NCI-H2107 treated with DMSO at 0.1 percent for 48 hours (cell line): Measurements from ENCODE around the gene KSR2.

Experiments
- DNase-seq: peaks from one replicate; lab custom pipeline; 2025; ENCODE audit not compliant: unreplicated experiment; lab: John Stamatoyannopoulos, UW

The KSR2 gene

DNA sequence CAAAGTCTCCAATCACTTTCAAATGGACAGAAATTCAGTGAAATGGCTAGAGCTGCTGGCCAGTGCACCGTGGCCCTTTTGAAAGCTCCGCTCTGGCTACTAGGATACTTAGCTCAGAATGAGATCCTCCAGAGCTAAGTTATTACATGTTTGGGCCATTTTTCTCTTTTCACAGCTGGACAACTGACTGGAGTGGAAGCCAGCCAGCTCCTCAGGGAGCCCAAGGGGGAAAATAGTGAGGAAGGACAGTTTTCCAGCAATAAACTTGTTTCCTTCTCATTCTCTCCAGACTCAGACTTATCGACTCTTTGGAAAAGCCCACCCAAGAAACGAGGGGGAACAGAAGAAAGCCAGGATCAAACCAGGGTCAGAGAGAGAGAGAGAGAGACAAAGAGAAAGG, 266.0 kb downstream of the KSR2 start:
- no peak for DNase-seq

DNA sequence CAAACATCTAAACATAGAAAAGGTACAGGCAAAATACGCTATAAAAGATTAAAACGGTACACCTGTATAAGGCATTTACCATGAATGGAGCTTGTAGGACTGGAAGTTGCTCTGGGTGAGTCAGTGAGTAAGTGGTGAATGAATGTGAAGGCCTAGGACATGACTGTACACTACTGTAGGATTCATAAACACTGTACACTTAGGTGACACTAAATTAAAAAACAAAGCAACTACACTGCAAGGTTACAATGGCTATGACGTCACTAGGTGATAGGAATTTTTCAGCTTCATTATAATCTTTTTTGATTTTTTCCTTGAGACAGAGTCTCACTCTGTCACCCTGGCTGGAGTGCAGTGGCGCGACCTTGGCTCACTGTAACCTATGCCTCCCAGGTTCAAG, 269.2 kb downstream of the KSR2 start:
- no peak for DNase-seq

DNA sequence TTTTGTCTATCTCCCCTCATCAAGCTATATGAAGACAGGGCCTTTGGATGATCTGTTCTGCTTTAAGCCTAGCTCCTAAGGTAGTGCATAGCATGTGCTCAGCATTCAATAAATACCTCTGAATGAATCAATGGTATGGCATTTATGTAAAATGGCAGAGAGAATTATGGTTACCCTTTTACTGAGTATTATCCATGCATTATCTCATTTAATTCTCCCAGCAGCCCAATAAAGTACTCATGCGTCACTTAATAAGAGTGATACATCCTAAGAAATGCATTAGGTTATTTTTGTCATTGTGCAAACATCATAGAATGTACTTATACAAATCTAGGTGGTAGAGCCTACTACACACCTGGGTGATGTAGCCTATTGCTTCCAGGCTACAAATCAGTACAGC, 269.7 kb downstream of the KSR2 start:
- DNase-seq: no peak

DNA sequence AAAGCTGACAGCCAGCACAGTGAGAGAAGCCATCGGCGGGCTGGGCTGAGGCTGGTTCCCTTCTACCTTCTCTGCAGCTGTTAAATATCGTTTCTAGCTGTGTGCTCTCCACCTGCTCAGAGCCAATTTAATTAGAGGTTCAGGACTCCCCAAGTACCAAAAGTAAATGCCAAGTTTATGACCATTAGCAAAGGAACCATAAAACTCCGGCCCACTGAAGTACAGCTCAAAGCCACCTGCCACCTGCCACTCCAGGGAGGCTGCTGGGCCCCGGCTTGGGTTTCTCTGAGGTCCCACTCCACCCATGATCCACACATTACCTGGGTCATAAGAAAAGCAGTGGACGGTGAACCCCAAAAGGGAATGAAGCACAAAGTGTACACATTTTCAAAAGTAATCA, 272.8 kb downstream of the KSR2 start:
- peak; percentile 74 for DNase-seq

DNA sequence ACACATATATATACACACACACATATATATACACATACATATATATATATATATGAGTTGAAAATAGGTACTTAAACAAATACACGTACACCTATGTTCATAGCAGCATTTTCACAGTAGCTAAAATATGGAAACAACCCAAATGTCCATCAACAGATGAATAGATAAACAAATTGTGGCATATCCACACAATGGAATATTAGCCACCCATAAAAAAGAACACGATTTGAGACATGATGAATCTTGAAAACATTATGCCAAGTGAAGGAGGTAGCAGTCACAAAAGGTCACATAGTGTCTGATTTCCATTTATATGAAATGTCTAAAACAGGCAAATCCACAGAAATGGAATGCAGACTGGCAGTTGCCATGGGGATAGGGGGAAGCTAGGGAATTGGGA, 276.3 kb downstream of the KSR2 start:
- DNase-seq: no peak

DNA sequence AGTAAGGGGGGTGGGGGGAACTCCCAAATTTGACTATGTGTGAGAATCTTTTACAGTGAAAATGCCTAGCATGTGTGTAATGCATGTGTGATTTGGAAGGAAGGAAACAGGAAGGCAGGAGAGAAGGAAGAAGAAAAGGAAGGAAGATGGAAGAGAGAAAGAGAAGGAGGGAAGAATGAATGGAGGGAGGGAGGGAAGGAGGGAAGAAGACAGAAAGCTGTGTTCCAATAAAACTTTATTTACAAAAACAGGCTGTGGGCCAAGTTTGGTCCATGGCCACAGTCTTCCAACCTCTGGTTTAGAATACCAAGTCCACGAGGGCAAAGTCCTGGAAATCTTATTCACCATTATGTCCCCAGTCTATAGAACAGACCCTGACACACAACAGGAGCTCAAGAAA, 278.9 kb downstream of the KSR2 start:
- DNase-seq: no peak

DNA sequence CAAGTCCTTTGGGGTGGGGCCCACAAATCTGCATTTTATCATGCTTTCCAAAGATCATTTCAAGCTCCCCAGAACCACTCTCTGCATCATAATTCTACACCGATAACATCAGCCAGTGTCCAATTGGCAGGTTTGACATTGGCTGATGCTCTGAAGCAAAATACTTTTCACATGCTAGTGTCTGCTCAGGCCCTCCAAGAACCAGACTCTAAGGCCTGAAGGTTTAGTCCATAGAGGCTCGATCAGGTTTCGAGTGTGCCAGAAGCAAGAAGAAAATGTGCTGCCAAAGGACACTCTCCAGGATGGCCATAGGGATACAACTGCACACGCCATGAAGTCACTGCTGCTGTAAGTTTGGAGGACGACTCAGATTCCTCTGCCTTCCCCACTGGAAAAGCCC, 280.3 kb downstream of the KSR2 start:
- no peak for DNase-seq

DNA sequence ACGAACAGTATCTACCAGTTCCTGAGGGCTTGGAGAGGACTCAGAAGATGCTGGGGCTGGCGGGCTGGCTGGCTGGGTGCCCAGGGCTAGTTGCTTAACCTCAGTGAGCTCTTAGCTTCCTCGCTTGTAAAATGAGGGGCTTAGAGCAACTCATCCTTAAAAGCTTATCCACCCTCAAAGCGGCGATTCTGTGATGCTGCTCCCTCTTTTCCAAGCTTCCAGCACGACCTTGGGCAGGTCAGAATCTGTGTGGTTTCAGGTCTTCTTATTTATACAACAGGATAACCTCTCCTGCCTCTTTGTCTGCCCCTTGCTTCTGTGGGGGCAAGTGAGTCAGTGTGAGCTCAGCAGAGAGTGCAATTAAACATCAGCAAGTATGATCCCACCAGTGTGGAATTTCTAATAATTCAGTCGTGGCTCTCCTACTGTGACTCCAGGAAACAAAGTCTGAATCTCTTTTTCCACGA, 281.8 kb downstream of the KSR2 start:
- DNase-seq: no peak

DNA sequence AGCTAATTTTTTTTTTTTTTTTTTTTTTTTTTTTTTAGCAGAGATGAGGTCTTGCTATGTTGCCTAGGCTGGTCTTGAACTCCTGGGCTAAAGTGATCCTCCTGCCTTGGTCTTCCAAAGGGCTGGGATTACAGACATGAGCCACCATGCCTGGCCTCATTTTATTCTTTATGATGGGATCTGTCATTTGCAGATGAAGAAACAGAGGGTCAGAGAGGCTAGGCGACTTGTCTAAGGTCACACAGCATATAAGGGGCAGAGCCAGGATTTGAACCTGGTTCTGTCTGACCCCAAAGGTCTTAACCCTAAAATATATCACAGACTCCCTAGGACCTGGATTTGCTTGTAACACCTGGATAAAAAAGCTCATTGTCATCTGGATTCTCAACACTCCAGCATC, 282.6 kb downstream of the KSR2 start:
- DNase-seq: no peak

DNA sequence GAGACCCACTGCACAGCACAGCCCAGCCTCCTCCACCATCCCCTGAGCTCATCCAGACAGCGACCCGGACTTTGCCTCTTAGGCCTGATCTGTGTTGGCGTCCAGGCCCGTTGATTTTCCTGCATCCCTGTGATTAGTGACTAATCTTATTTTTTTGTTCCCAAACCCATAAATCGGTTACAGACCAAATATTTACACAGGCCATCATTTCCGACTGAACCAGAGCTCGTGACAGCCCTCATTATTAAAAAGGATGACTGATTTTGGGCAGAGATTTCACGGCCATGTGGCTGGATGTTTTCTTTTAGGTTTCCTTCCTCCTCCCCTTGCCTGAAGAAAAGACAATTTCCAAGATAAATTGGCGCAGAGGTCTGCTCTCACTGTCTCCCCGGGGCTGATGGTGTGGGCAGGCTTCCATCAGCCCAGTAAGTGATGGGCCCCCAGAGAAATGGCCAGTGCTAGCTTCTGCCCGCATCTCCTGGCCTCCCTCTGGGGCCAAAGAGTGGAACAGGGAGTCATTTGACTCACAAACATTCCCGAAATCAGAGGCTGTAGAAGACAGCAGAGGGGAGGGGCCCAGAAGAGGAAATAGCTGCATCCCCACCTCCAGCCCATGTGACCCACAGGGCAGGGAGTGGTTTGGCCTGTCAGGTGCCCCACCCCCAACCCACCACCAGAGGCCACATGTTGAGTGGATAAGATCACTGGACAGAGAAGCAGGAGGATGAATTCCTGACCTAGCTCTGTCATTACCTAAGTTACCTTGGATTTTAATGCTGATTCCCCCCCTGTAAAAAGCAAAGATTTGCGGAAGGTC, 283.5 kb downstream of the KSR2 start:
- no peak for DNase-seq

DNA sequence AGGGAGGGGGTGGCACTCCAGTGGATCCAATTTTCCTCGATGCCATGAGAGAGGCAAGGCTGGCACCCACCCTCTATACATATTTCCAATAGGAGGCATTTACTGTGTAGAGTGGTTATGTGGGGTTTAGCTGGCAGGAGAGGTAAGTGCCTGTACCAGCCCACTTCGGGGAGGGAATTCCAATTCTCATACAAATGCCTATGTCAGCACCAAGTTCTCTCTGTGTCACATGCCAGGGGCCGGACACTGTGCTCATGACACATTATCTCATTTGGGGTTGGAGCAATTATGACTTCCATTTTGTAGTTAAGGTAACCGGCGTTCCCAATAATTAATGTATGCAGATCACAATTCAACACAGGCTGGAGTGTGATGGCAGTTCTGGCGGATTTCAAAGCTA, 284.3 kb downstream of the KSR2 start:
- DNase-seq: no peak

DNA sequence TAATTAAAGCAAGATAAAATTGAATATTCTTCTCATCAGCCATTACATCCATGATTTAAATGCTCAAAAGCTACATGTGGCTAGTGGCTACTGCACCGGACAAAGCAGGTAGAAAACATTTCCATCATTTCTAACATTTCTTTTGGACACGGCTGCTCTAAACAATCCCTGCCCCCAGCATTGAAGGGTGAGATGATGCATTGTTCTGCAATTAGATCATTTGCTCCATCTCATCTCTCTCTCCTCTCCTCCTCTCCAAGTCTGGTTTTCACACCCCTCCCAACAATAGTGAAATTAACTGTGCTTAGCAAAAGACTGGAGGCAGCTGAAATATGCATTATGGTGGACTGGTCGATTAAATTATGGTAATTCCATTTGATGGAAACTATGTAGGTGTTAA, 288.5 kb downstream of the KSR2 start:
- no peak for DNase-seq

DNA sequence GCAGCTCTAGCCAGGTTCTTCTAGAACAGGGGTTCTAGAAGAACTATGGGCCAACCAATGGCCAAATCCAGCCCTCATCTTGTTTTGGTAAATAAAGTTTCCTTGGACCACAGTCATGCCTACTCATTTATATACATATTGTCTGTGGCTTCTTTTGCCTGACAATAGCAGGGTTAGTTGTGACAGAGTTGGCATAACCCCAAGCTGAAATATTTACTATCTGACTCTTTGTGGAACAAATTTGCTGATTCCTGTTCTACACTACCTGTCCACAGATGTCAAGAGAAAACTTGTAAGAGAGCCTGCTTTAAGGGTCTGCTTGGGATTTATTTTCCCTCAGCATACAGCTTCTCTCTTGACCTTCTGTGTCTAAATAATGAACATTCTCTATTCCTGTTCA, 289.0 kb downstream of the KSR2 start:
- no peak for DNase-seq

DNA sequence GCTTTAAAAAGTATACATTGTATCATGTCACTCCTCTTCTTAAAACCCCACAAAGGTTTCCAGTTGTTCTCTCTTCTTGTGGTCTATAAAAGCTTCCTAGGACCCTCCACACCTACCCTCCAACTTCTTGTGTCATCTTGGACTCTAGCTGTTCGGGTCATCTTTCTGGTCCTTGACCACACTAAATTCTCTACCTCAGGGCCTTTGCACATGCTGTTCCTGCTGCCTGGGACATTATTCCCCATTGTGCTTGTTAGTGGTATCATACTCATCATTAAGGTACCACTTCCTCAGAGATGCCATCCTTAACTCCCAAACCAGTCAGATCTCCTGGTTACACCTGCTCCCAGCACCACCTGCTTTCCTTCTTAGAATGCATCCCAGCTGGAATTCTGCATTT, 294.0 kb downstream of the KSR2 start:
- no peak for DNase-seq

DNA sequence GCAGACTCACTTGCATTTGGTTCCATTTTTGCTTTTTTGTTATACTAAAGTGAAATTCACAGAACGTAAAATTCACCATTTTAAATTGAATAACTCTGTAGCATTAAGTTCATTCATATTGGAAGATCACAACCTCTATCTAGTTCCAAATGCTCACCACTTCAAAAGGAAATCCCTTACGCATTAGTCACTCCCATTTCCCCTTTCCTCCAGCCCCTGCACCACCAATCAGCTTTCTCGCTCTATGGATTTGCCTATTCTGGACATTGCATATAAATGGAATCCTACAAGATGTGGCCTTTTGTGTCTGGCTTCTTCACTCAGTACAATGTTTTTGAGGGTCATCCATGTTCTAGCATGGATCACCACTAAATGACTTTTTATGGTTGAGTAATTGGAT, 294.5 kb downstream of the KSR2 start:
- no peak for DNase-seq

DNA sequence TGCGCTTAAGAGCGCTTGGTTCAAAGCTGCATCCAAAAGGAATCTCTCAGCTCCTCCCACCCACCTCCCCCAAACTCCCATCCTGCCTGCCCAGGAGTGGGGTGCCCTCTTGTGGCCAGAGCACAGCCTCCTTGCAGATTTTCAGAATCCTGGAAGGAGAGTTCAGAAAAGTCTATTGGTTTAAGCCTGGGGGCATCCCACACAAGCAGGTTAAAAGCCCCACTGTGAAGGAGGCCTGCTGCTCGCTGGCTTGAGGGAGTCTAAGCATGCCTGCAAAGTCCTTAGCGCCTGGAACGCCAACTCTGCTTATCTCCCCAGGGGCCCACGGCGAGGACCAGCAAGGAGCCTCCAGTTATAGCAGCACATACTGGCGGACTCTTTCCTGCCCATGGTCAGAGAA, 297.1 kb downstream of the KSR2 start:
- no peak for DNase-seq

DNA sequence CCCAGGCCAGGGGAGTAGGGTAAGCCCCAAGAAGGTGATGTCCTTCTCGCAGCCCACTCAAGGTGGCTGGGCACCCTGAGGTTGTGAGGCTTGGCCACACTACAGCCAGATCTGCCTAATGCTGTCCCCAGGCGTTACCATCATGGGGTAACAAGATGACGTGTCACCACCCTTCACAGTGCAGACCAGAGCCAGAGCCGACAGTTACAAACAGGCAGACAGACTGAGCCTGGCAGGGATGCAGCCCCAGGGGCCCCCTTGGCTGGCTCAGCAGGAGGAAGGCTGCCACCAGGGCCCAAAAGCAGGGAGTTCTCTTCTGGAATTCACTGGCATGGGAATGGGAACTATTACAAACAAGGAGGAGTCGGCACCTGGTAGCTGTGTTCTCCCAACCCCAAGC, 304.6 kb downstream of the KSR2 start:
- no peak for DNase-seq

DNA sequence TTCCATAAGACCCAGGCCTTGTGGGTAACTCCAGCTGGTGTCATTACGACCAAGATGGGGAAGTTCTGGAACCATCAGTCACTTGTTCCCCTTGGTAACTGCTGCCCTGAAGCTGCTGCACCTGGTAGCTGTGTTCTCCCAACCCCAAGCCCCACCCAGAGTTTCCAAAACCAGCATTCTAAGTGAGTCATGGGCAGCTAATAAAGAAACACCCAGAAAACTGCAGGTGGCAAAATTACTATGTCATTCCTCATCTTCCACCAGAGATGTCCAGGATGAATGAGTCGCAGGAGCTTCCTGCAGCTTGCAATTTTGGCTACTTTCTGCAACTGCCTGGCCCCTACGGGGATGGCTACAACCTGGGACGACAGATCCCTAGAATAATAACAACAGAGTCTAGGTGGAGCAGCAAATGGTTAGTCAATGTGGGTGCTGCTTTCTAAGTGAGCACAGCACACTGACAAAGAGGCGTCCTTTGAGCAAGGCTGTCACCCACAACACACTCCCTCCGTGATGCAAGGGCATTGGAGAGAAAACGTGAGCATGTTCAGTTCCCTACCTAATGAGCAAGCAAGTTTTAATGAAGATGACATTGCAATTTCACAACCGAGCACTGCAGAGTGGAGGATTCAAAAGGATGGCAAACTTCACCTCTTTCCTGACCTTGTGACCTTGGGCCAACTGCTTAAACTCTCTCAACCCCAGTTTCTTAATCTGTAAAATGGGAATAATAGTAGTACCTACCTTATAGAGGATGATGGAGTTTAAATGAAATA, 306.0 kb downstream of the KSR2 start:
- DNase-seq: no peak

DNA sequence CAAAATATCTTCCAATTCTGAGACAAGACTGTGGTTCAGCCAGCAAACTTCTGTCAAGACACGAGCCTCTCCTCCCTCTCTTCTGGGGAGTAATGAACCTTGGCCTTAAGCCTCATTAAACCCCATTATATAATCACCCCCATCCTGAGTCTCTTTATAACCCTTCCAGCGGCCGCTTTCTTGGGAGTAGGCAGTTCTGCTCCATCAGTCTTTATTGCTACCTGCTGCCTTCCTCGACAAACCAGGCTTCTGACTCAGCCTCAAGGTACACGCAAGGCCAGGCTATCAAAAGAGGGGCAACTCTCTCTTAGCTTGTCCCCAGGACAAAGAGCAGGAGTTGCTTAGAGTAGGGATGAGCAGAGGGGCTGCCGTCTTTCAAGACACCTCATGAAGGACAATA, 306.6 kb downstream of the KSR2 start:
- DNase-seq: no peak

DNA sequence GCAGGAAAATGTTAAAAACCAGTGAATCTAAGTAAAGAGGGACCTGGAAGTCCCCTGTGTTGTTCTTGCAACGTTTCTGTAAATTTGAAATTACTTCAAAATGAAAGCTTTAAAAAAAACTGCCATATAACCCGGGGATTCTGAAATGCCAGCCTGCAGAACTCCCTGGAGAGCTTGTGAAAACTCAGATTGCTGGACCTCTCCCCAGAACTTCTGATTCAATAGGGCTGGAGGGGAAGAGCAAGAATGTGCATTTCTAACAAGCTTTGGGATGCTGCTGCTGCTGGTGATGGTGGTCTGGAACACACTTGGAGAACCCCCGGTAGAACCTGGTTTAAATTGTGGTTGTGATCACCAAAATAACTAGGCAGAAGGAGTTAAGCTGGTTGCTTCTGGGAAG, 307.3 kb downstream of the KSR2 start:
- DNase-seq: no peak

DNA sequence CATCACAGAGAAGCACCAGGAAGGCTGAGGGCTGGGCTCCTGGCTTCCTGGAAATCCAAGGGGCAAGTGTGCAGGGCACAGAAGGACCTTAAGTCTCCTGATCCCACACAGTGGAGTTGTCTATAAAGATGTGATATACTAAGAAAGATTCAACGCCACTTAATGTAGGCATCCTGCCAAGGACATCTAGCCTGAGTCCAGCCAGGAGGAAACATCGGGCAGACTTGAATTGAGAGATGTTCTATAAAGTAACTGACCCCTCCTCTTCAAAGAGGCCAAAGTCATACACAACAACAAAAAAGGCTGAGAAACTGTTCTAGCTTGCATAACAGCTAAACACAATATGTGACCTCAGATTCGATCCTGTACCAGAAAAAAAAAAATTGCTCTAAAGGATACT, 307.9 kb downstream of the KSR2 start:
- DNase-seq: no peak

DNA sequence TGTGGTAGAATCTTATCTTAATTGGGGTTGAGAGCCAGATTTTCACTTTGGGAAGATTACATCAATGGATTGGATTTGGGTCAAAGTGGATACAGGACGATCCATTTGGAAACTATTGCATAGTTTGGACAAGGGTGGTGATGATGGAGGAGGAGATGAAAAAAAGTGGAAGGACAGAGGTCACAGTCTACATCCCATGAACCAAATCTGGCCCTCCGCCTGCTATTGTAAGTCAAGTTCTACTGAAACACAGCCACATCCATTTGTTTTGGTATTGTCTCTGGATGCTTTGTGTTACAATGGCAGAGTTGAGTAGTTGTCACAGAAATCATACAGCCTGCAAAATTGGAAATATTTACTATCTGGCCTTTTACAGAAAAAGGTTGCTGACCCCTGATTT, 310.6 kb downstream of the KSR2 start:
- DNase-seq: no peak

DNA sequence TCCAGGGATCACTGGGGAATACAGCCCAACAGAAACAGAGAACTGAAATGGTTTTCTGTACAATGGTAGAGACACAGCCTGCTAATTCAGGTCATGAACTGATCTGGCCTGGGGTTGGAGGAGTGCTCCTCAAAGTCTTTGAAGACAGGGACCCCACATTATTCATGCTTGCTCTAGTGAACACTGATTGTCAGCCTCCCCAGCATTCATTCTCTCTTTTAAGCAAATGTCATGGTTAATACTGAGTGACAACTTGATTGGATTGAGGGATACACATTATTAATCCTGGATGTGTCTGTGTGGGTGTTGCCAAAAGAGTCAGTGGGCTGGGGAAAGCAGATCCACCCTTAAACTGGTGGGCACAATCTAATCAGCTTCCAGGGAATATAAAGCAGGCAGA, 319.0 kb downstream of the KSR2 start:
- DNase-seq: no peak
